NCI-H1694 treated with DMSO at 0.1 percent for 48 hours (cell line): Measurements from ENCODE around the gene EPC1.
"Not testable (repeated sequence)": the region's sequence is repeated elsewhere in the genome, so short reads cannot be mapped to it uniquely, and the experiment has no call there.

ENCODE experiments used
- DNase-seq: peaks from one replicate; lab custom pipeline; 2025; lab: John Stamatoyannopoulos, UW

Gene EPC1

GRCh38 chr10:32234471-32234870, 112.5 kb downstream of the EPC1 start:
- no peak for DNase-seq

DNA sequence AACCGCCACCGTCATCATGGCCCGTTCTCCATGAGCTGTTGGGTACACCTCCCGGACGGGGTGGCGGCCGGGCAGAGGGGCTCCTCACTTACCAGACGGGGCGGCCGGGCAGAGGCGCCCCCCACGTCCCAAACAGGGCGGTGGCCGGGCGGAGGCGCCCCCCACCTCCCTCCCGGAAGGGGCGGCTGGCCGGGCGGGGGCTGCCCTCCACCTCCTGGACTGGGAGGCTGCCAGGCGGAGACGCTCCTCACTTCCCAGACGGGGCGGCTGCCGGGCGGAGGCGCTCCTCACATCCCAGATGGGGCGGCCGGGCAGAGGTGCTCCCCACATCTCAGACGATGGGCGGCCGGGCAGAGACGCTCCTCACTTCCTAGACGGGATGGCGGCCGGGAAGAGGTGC, 113.6 kb downstream of the EPC1 start:
- not testable (repeated sequence) for DNase-seq

DNA sequence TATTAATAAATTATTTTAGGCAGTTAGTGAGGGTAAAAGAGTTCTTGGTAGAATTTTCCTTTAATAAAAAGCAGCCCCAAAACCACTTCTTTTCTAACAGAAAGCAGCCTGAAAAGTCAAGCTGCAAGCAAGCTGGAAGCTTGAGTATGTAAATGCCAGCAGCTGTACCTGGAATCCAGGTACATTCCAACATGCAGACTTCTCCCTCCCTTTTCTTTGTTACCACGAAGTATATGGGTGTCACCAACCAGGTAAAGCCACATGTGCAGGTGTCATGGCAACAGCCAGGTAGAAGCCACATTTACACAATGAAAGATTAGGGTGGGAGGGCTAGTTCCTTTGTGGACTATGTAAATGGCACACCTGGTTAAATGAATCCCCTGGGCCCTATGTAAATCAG, 114.6 kb downstream of the EPC1 start:
- no peak for DNase-seq

DNA sequence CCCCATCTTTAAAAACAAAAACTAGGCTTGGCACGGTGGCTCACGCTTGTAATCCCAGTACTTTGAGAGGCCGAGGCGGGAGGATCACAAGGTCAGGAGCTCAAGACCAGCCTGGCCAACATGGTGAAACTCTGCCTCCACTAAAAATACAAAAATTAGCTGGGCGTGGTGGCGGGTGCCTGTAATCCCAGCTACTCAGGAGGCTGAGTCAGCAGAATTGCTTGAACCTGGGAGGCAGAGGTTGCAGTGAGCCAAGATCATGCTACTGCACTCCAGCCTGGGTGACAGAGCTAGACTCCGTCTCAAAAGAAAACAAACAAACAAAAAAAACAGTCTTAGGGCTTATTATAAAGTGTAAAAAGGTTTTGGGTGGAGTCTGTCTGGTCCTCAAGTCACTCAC, 117.2 kb downstream of the EPC1 start:
- not testable (repeated sequence) for DNase-seq

- no peak for DNase-seq
These were observed 117.8 kb downstream of the EPC1 start for GRCh38 chr10:32229170-32229569.

- DNase-seq = no peak
These were observed 119.2 kb downstream of the EPC1 start for GRCh38 chr10:32227802-32228201.

DNA sequence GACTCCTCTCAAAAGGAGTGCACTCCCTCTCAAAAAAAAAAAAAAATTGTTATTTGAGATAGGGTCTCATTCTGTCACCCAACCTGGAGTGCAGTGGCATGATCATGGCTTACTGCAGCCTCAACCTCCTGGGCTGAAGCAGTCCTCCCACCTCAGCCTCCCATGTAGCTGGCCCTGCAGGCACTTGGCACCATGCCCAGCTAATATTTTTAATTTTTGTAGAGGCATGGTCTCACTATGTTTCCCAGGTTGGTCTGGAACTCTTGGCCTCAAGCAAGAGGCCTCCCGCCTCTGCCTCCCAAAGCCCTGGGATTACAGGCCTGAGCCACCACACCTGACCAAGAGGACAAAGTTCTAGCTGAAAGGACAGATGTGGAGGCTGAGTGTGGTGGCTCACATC, 120.3 kb downstream of the EPC1 start:
- DNase-seq = no peak

DNA sequence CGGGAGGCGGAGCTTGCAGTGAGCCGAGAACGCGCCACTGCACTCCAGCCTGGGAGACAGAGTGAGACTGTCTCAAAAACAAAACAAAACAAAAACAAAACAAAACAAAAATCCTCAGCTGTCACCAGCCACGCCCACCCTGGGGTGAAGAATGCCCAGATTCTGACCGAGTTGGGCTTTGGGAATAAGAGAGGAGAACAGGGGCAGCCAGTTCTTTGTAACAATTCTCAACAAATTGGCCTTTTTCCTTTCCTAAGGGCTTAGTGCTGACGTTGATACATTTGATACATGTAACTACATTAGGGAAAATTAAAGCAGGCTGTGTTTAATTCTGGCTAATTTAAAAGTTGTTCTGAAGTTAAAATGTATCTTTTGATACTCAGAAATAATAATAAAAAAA, 121.0 kb downstream of the EPC1 start:
- DNase-seq = no peak

DNA sequence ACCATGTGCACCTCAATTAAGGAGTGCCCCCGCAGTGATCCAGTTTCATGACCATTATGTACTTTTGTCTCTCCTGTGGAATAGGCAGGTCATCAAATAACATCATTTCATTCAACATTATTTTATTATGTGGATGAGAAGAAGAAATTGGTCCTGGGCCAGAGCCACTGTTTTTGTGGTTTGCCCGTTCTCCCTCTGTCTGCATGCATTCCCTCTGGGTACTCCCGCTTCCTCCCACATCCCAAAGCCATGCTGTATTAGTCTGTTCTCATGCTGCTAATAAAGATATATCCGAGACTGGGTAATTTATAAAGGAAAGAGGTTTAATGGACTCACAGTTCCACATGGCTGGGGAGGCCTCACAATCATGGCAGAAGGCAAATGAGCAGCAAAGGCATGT, 124.6 kb downstream of the EPC1 start:
- DNase-seq = not testable (repeated sequence)

- not testable (repeated sequence) for DNase-seq
These were observed 127.8 kb downstream of the EPC1 start for GRCh38 chr10:32219156-32219555.

DNA sequence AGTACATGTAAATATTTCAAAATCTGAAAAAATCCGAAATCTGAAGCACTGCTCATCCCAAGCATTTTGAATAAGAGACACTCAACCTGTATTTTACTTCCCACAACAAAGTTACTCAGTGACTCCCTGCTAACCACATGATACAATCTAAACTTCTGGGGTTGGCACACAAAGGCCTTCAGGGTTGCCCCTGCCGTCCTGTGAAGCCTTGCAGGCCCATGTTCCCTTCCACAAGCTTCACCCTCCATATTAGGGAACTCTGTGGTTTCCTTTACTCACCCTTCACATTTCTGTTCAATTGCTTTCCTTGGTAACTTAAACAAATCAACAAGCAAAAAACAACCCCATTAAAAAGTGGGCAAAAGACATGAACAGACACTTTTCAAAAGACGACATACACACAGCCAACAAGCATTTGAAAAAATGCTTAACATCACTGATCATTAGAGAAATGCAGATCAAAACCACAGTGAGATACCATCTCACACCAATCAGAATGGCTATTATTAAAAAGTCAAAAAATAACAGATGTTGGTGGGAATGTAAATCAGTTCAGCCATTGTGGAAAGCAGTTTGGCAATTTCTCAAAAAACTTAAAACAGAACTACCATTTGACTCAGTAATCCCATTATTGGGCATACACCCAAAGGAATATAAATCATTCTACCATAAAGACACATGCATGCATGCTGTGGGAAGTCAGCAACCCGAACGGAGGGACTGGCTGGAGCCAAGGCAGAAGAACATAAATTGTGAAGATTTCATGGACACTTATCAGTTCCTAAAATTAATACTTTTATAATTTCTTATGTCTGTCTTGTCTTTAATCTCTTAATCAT, 128.5 kb downstream of the EPC1 start:
- DNase-seq = not testable (repeated sequence)
